Measurements from ENCODE around the gene KRT85.

The KRT85 gene

GRCh38 chr12:52390739-52391617 is 23.7 kb upstream of the KRT85 start:
- Mint-ChIP-seq H3K4me1 (no peaks in the 10 kb centered on the region), H3K27me3 (peaks cover 21% of the 10 kb centered on the region), H3K36me3 (ENCODE audit: insufficient read depth) (no peaks in the 10 kb centered on the region), H3K9me3 (no peaks in the 10 kb centered on the region), H3K27ac (ENCODE audit: low read depth) (no peak overlapping the region), H3K4me3 (no peak overlapping the region)
- no peak for ATAC-seq (replicated peaks; ENCODE audit: extremely low read depth, poor library complexity, severe bottlenecking)
- no peak for DNase-seq (ENCODE audit: low spot score in 2 of 2)

- Mint-ChIP-seq H3K27ac (ENCODE audit: low read depth) (no peak overlapping the region), H3K4me1 (no peaks in the 10 kb centered on the region), H3K36me3 (ENCODE audit: insufficient read depth) (no peaks in the 10 kb centered on the region), H3K9me3 (no peaks in the 10 kb centered on the region), H3K27me3 (peaks cover 7% of the 10 kb centered on the region), H3K4me3 (no peak overlapping the region)
- ATAC-seq (replicated peaks; ENCODE audit: extremely low read depth, poor library complexity, severe bottlenecking) (no peak), DNase-seq (ENCODE audit: low spot score in 2 of 2) (no peak)
Observed at GRCh38 chr12:52389313-52390207, 22.3 kb upstream of the KRT85 start.

GRCh38 chr12:52387859-52388258 is 20.6 kb upstream of the KRT85 start:
- H3K4me1 Mint-ChIP-seq = peaks cover 5% of the 10 kb centered on the region
- DNase-seq (ENCODE audit: low spot score in 2 of 2) (no peak), ATAC-seq (replicated peaks; ENCODE audit: extremely low read depth, poor library complexity, severe bottlenecking) (no peak)

GRCh38 chr12:52385226-52385702 is 18.0 kb upstream of the KRT85 start, which contains the start of gene KRT84:
KRT84 (minus strand) TSS chr12:52385652; CDS start chr12:52385585, 67 bp downstream.
- Mint-ChIP-seq H3K4me3 (no peak within 1 kb of the TSS), H3K36me3 (ENCODE audit: insufficient read depth) (no peaks in the 10 kb centered on the region), H3K4me1 (peaks cover 9% of the 10 kb centered on the region), H3K27me3 (no peaks in the 10 kb centered on the region), H3K27ac (ENCODE audit: low read depth) (no peak within 1 kb of the TSS), H3K9me3 (no peaks in the 10 kb centered on the region)
- DNase-seq (ENCODE audit: low spot score in 2 of 2) (no peak), ATAC-seq (replicated peaks; ENCODE audit: extremely low read depth, poor library complexity, severe bottlenecking) (no peak)

More at GRCh38 chr12:52387859-52388258, 20.6 kb upstream of the KRT85 start:
- no peak overlapping the region for H3K27ac Mint-ChIP-seq (ENCODE audit: low read depth)
- no peak overlapping the region for H3K4me3 Mint-ChIP-seq
- no peaks in the 10 kb centered on the region for H3K36me3 Mint-ChIP-seq (ENCODE audit: insufficient read depth)
- no peaks in the 10 kb centered on the region for H3K27me3 Mint-ChIP-seq
- H3K9me3 Mint-ChIP-seq = no peaks in the 10 kb centered on the region

GRCh38 chr12:52383331-52383730 is 16.1 kb upstream of the KRT85 start:
- Mint-ChIP-seq H3K4me3 (no peak overlapping the region), H3K27me3 (peaks cover 10% of the 10 kb centered on the region), H3K27ac (ENCODE audit: low read depth) (no peak overlapping the region), H3K4me1 (peaks cover 9% of the 10 kb centered on the region), H3K36me3 (ENCODE audit: insufficient read depth) (no peaks in the 10 kb centered on the region), H3K9me3 (no peaks in the 10 kb centered on the region)
- ATAC-seq (replicated peaks; ENCODE audit: extremely low read depth, poor library complexity, severe bottlenecking) (no peak), DNase-seq (ENCODE audit: low spot score in 2 of 2) (no peak)

- Mint-ChIP-seq H3K36me3 (ENCODE audit: insufficient read depth) (no peaks in the 10 kb centered on the region), H3K4me3 (no peak overlapping the region), H3K4me1 (peaks cover 9% of the 10 kb centered on the region), H3K27ac (ENCODE audit: low read depth) (no peak overlapping the region), H3K9me3 (no peaks in the 10 kb centered on the region), H3K27me3 (peaks cover 11% of the 10 kb centered on the region)
- DNase-seq (ENCODE audit: low spot score in 2 of 2) (no peak), ATAC-seq (replicated peaks; ENCODE audit: extremely low read depth, poor library complexity, severe bottlenecking) (peak; percentile 64)
Observed at GRCh38 chr12:52382854-52383253, 15.6 kb upstream of the KRT85 start.

GRCh38 chr12:52381206-52381605 is 13.9 kb upstream of the KRT85 start:
- peaks cover 9% of the 10 kb centered on the region for H3K4me1 Mint-ChIP-seq
- H3K4me3 Mint-ChIP-seq = no peak overlapping the region
- no peaks in the 10 kb centered on the region for H3K9me3 Mint-ChIP-seq
- H3K36me3 Mint-ChIP-seq (ENCODE audit: insufficient read depth) = no peaks in the 10 kb centered on the region
- ATAC-seq (replicated peaks; ENCODE audit: extremely low read depth, poor library complexity, severe bottlenecking) (no peak), DNase-seq (ENCODE audit: low spot score in 2 of 2) (no peak)
- no peak overlapping the region for H3K27ac Mint-ChIP-seq (ENCODE audit: low read depth)
- H3K27me3 Mint-ChIP-seq = peaks cover 28% of the 10 kb centered on the region

GRCh38 chr12:52380271-52380694 is 13.0 kb upstream of the KRT85 start:
- ATAC-seq (replicated peaks; ENCODE audit: extremely low read depth, poor library complexity, severe bottlenecking) (no peak), DNase-seq (ENCODE audit: low spot score in 2 of 2) (no peak)
- Mint-ChIP-seq H3K27me3 (peaks cover 30% of the 10 kb centered on the region), H3K27ac (ENCODE audit: low read depth) (no peak overlapping the region), H3K4me3 (no peak overlapping the region), H3K9me3 (no peaks in the 10 kb centered on the region), H3K4me1 (peaks cover 9% of the 10 kb centered on the region), H3K36me3 (ENCODE audit: insufficient read depth) (no peaks in the 10 kb centered on the region)

GRCh38 chr12:52379536-52379935 is 12.3 kb upstream of the KRT85 start:
- Mint-ChIP-seq H3K4me3 (no peak overlapping the region), H3K27me3 (peaks cover 30% of the 10 kb centered on the region), H3K27ac (ENCODE audit: low read depth) (no peak overlapping the region), H3K4me1 (peaks cover 9% of the 10 kb centered on the region), H3K9me3 (no peaks in the 10 kb centered on the region), H3K36me3 (ENCODE audit: insufficient read depth) (no peaks in the 10 kb centered on the region)
- DNase-seq (ENCODE audit: low spot score in 2 of 2) = no peak
- ATAC-seq (replicated peaks; ENCODE audit: extremely low read depth, poor library complexity, severe bottlenecking) = no peak

- no peak overlapping the region for H3K27ac Mint-ChIP-seq (ENCODE audit: low read depth)
- peaks cover 30% of the 10 kb centered on the region for H3K27me3 Mint-ChIP-seq
- no peaks in the 10 kb centered on the region for H3K9me3 Mint-ChIP-seq
- H3K36me3 Mint-ChIP-seq (ENCODE audit: insufficient read depth) = no peaks in the 10 kb centered on the region
- H3K4me3 Mint-ChIP-seq = no peak overlapping the region
- H3K4me1 Mint-ChIP-seq = peaks cover 7% of the 10 kb centered on the region
- no peak for ATAC-seq (replicated peaks; ENCODE audit: extremely low read depth, poor library complexity, severe bottlenecking)
- DNase-seq (ENCODE audit: low spot score in 2 of 2) = no peak
Observed at GRCh38 chr12:52378091-52378490, 10.8 kb upstream of the KRT85 start.

- DNase-seq (ENCODE audit: low spot score in 2 of 2) = no peak
- Mint-ChIP-seq H3K4me3 (no peak overlapping the region), H3K4me1 (no peaks in the 10 kb centered on the region), H3K36me3 (ENCODE audit: insufficient read depth) (no peaks in the 10 kb centered on the region), H3K27me3 (peaks cover 30% of the 10 kb centered on the region), H3K9me3 (no peaks in the 10 kb centered on the region), H3K27ac (ENCODE audit: low read depth) (peak overlapping the region; percentile 62)
- no peak for ATAC-seq (replicated peaks; ENCODE audit: extremely low read depth, poor library complexity, severe bottlenecking)
Observed at GRCh38 chr12:52377266-52377665, 10.0 kb upstream of the KRT85 start.

GRCh38 chr12:52372216-52373154 is 5.2 kb upstream of the KRT85 start:
- Mint-ChIP-seq H3K36me3 (ENCODE audit: insufficient read depth) (no peaks in the 10 kb centered on the region), H3K27ac (ENCODE audit: low read depth) (no peak overlapping the region), H3K4me1 (no peaks in the 10 kb centered on the region), H3K9me3 (no peaks in the 10 kb centered on the region), H3K27me3 (peaks cover 40% of the 10 kb centered on the region), H3K4me3 (no peak overlapping the region)
- ATAC-seq (replicated peaks; ENCODE audit: extremely low read depth, poor library complexity, severe bottlenecking) = no peak
- peak in 1 of 2 donors; percentile 36 for DNase-seq (ENCODE audit: low spot score in 2 of 2)
